GM21786 (cell line): ENCODE measurements around the gene BCAN.
"Not testable (repeated sequence)": the region's sequence is repeated elsewhere in the genome, so short reads cannot be mapped to it uniquely, and the experiment has no call there.

Experiments used
- ATAC-seq: cut with Tn5 transposase; IDR thresholded peaks from one replicate; pipeline ENCODE4 v1.9.1; 2021; ENCODE audit not compliant: unreplicated experiment

Gene BCAN

GRCh38 chr1:156618853-156619581 lies 22.9 kb upstream of the BCAN start, which contains the start of gene HAPLN2:
Gene HAPLN2, plus strand, starts transcription at chr1:156619415. Its CDS starts 4,076 bp downstream, at chr1:156623491.
- ATAC-seq: no peak

- no peak for ATAC-seq
Observed at GRCh38 chr1:156619582-156619955, 22.3 kb upstream of the BCAN start.

- no peak for ATAC-seq
Observed at GRCh38 chr1:156622581-156623297, 19.2 kb upstream of the BCAN start.

- ATAC-seq: no peak
Observed at GRCh38 chr1:156623946-156624813, 17.7 kb upstream of the BCAN start.

- no peak for ATAC-seq
Observed at GRCh38 chr1:156624814-156625435, 17.0 kb upstream of the BCAN start.

GRCh38 chr1:156625436-156626078 lies 16.4 kb upstream of the BCAN start:
- ATAC-seq: no peak

GRCh38 chr1:156626079-156626438 lies 15.9 kb upstream of the BCAN start:
- no peak for ATAC-seq

- ATAC-seq: no peak
Observed at GRCh38 chr1:156627313-156627880, 14.5 kb upstream of the BCAN start.

GRCh38 chr1:156629823-156630449 lies 12.0 kb upstream of the BCAN start:
- no peak for ATAC-seq

- not testable (repeated sequence) for ATAC-seq
Observed at GRCh38 chr1:156631152-156631551, 10.8 kb upstream of the BCAN start.

GRCh38 chr1:156632355-156632754 lies 9.6 kb upstream of the BCAN start:
- no peak for ATAC-seq

- no peak for ATAC-seq
Observed at GRCh38 chr1:156638189-156638985, 3.5 kb upstream of the BCAN start.

- no peak for ATAC-seq
Observed at GRCh38 chr1:156639601-156640101, 2.3 kb upstream of the BCAN start.

- ATAC-seq: no peak
Observed at GRCh38 chr1:156640842-156641706, 843 bp upstream of the BCAN start.

GRCh38 chr1:156642265-156643048 lies 540 bp downstream of the BCAN start:
- ATAC-seq: no peak

GRCh38 chr1:156643049-156643777 lies 1.3 kb downstream of the BCAN start:
- ATAC-seq: no peak

GRCh38 chr1:156643778-156644092 lies 1.8 kb downstream of the BCAN start:
- no peak for ATAC-seq
